ENCODE measurements around the gene MAFF.

MAFF gene

GRCh38 chr22:38251341-38251692 is 49.5 kb downstream of the MAFF start:
- in situ Hi-C loops (cut with HindIII; ENCODE audit: low pct_ligation_motif_present, low sequenced_read_pairs) = no loop called here
- no peak for DNase-seq
- H3K27ac ChIP-seq = no peak overlapping the region
- no peak for TF ChIP-seq CTCF (IDR thresholded peaks at IDR 0.05; ENCODE audit: low read depth, low read length, missing control alignments)
- H3K4me3 ChIP-seq (ENCODE audit: low read depth, low read length) = no peak overlapping the region
- H3K27me3 ChIP-seq (replicated peaks) = no peaks in the 10 kb centered on the region
- H3K36me3 ChIP-seq (replicated peaks) = peaks cover 11% of the 10 kb centered on the region

GRCh38 chr22:38255697-38256096 is 53.9 kb downstream of the MAFF start:
- H3K27ac ChIP-seq = no peak overlapping the region
- no peaks in the 10 kb centered on the region for H3K36me3 ChIP-seq (replicated peaks)
- no peak for DNase-seq
- in situ Hi-C loops (cut with HindIII; ENCODE audit: low pct_ligation_motif_present, low sequenced_read_pairs) = no loop called here
- TF ChIP-seq CTCF (IDR thresholded peaks at IDR 0.05; ENCODE audit: low read depth, low read length, missing control alignments) = no peak
- no peak overlapping the region for H3K4me3 ChIP-seq (ENCODE audit: low read depth, low read length)
- H3K27me3 ChIP-seq (replicated peaks) = no peaks in the 10 kb centered on the region

GRCh38 chr22:38257181-38257580 is 55.4 kb downstream of the MAFF start:
- TF ChIP-seq CTCF (IDR thresholded peaks at IDR 0.05; ENCODE audit: low read depth, low read length, missing control alignments) = no peak
- no peak for DNase-seq
- H3K27ac ChIP-seq = peak overlapping the region; percentile 60
- H3K4me3 ChIP-seq (ENCODE audit: low read depth, low read length) = no peak overlapping the region
- no peaks in the 10 kb centered on the region for H3K27me3 ChIP-seq (replicated peaks)
- in situ Hi-C loops (cut with HindIII; ENCODE audit: low pct_ligation_motif_present, low sequenced_read_pairs) = no loop called here
- H3K36me3 ChIP-seq (replicated peaks) = no peaks in the 10 kb centered on the region

GRCh38 chr22:38257650-38258250 is 56.0 kb downstream of the MAFF start:
- Histone ChIP-seq H3K4me3 (ENCODE audit: low read depth, low read length) (no peak overlapping the region), H3K27ac (peak overlapping the region; percentile 60), H3K36me3 (replicated peaks) (no peaks in the 10 kb centered on the region), H3K27me3 (replicated peaks) (no peaks in the 10 kb centered on the region)
- no peak for TF ChIP-seq CTCF (IDR thresholded peaks at IDR 0.05; ENCODE audit: low read depth, low read length, missing control alignments)
- DNase-seq = no peak
- in situ Hi-C loops (cut with HindIII; ENCODE audit: low pct_ligation_motif_present, low sequenced_read_pairs) = no loop called here

- DNase-seq = peak; percentile 62
- Histone ChIP-seq H3K27ac (no peak overlapping the region), H3K27me3 (replicated peaks) (no peaks in the 10 kb centered on the region), H3K36me3 (replicated peaks) (peaks cover 8% of the 10 kb centered on the region), H3K4me3 (ENCODE audit: low read depth, low read length) (no peak overlapping the region)
- no peak for TF ChIP-seq CTCF (IDR thresholded peaks at IDR 0.05; ENCODE audit: low read depth, low read length, missing control alignments)
- in situ Hi-C loops (cut with HindIII; ENCODE audit: low pct_ligation_motif_present, low sequenced_read_pairs) = no loop called here
Observed at GRCh38 chr22:38258895-38259294, 57.1 kb downstream of the MAFF start.

GRCh38 chr22:38259370-38259769 is 57.6 kb downstream of the MAFF start:
- Histone ChIP-seq H3K27me3 (replicated peaks) (no peaks in the 10 kb centered on the region), H3K27ac (no peak overlapping the region), H3K4me3 (ENCODE audit: low read depth, low read length) (no peak overlapping the region), H3K36me3 (replicated peaks) (peaks cover 13% of the 10 kb centered on the region)
- in situ Hi-C loops (cut with HindIII; ENCODE audit: low pct_ligation_motif_present, low sequenced_read_pairs) = no loop called here
- no peak for TF ChIP-seq CTCF (IDR thresholded peaks at IDR 0.05; ENCODE audit: low read depth, low read length, missing control alignments)
- no peak for DNase-seq
